Stimulated activated naive CD8-positive, alpha-beta T cell treated with anti-CD3 and anti-CD28 coated beads, Interleukin-15, Interleukin-2, amounts not matched to agents 100 ng/mL and 50 ng/mL, for 24 hours (primary cell): ENCODE results near the gene GRIP2.

ENCODE experiments used
- H3K27ac Mint-ChIP-seq: one replicate; pipeline ENCODE4 v1.8.0; 2021; ENCODE audit warnings: mild to moderate bottlenecking, mixed read lengths
- H3K27me3 Mint-ChIP-seq: one replicate; pipeline ENCODE4 v1.8.0; 2021; ENCODE audit warnings: mixed read lengths
- H3K36me3 Mint-ChIP-seq: one replicate; pipeline ENCODE4 v1.8.0; 2021; ENCODE audit warnings: low read depth, mixed read lengths
- H3K4me1 Mint-ChIP-seq: one replicate; pipeline ENCODE4 v1.8.0; 2021; ENCODE audit warnings: low read depth, mixed read lengths
- H3K4me3 Mint-ChIP-seq: one replicate; pipeline ENCODE4 v1.8.0; 2021; ENCODE audit warnings: mild to moderate bottlenecking, mixed read lengths
- H3K9me3 Mint-ChIP-seq: one replicate; pipeline ENCODE4 v1.8.0; 2021; ENCODE audit warnings: mixed read lengths

The GRIP2 gene

DNA sequence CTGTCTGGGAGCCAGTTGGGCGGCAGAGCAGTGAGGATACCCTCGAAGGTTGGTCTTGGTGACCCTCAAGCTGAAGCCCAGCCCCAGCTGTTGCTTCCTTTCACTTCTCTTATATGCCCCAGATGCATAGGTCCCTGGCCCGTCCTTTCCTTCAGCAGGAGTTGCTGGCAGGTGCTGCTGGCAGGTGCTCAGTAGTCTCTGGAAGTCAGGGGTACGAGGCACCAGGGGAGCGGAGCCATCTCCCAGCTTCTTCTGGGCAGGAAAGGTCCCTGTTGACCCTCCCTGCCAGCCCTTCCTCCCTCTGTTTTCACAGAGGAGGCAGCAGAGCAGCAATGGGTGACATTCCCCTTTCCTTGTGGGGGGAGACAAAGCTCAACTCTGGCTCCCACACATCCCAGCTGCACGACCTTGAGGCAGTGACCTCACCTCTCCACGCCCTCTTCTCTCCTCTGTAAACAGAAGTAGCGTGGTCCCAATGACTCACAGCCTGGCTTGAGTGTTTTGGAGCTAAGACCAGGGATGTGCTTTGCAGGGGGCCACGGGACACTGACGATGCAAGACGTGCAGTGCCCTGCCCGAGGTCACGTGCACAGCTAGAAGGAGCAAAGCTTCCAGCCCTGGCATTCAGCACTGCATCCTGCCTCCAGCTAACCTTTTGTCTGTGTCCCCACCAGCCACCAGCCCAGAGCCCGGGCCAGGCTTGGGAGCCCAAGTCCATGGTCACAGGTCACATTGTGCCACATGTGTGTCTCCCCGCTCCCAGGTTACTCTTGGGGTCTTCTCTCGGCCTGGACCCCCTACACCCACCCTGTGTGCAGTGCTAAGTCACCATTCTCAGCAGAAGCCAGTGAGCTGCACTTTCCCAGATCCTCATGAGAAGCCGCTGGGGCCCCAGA is 88.0 kb downstream of the GRIP2 start:
- H3K9me3 Mint-ChIP-seq, result no peaks in the 10 kb centered on the region
- no peak overlapping the region for H3K4me3 Mint-ChIP-seq
- H3K27ac Mint-ChIP-seq, result no peak overlapping the region
- peaks cover 63% of the 10 kb centered on the region for H3K36me3 Mint-ChIP-seq
- no peaks in the 10 kb centered on the region for H3K27me3 Mint-ChIP-seq
- no peaks in the 10 kb centered on the region for H3K4me1 Mint-ChIP-seq

DNA sequence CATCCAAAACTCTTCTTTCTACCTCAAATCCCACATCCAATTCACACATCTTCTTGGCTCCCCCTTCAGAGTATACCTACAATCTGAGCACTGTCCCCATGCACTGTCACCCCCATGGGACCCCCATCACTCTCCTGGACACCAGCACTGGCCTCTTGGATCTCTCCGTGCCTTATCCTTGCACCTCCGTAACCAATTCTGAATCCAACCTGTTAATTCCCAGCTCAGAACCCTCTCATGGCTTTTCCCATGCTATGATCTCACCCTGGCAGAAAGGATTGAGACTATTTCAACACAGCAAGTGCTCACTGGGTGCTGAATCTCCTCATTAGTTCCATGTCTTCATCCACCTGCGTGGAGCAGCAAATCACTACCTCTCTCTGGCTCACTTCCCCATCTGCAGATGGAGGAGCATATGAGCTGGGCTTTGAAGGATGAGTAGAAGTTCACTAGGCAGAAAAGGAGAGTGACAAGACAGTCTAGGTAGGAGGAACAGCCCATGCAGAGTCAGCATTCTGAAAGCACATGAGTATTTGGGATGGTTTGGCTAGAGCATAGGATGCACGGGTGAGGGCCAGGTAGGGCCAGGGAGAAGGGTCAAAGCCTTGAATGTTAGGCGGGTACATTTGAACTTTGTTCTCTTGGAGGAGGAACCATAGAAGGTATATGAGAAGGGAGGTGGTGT is 89.1 kb downstream of the GRIP2 start:
- no peaks in the 10 kb centered on the region for H3K27me3 Mint-ChIP-seq
- no peaks in the 10 kb centered on the region for H3K4me1 Mint-ChIP-seq
- no peak overlapping the region for H3K4me3 Mint-ChIP-seq
- no peaks in the 10 kb centered on the region for H3K9me3 Mint-ChIP-seq
- H3K27ac Mint-ChIP-seq, result peak overlapping the region; percentile 3
- peaks cover 69% of the 10 kb centered on the region for H3K36me3 Mint-ChIP-seq

DNA sequence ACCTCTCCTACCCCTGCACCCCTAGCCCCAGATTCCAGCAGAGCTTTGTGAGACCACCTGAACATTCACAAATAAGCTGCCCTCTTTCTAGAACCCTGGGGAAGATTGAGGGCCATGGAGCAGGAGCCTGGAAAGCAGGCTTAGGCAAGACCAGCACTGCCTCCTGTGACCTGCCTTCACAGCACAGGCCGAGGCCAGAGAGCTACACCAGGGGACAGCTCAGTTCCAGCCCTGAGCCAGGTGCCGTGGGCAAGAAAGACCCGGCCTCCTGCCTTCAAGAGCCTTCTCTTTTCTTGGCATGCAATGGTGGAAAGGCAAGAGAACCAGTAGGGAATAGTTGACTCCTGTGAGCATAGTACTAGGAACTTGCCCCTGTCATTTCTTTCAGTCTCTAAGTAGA is 89.6 kb downstream of the GRIP2 start:
- Mint-ChIP-seq H3K9me3 (no peaks in the 10 kb centered on the region), H3K4me1 (no peaks in the 10 kb centered on the region), H3K27ac (no peak overlapping the region), H3K4me3 (no peak overlapping the region), H3K27me3 (no peaks in the 10 kb centered on the region), H3K36me3 (peaks cover 75% of the 10 kb centered on the region)

DNA sequence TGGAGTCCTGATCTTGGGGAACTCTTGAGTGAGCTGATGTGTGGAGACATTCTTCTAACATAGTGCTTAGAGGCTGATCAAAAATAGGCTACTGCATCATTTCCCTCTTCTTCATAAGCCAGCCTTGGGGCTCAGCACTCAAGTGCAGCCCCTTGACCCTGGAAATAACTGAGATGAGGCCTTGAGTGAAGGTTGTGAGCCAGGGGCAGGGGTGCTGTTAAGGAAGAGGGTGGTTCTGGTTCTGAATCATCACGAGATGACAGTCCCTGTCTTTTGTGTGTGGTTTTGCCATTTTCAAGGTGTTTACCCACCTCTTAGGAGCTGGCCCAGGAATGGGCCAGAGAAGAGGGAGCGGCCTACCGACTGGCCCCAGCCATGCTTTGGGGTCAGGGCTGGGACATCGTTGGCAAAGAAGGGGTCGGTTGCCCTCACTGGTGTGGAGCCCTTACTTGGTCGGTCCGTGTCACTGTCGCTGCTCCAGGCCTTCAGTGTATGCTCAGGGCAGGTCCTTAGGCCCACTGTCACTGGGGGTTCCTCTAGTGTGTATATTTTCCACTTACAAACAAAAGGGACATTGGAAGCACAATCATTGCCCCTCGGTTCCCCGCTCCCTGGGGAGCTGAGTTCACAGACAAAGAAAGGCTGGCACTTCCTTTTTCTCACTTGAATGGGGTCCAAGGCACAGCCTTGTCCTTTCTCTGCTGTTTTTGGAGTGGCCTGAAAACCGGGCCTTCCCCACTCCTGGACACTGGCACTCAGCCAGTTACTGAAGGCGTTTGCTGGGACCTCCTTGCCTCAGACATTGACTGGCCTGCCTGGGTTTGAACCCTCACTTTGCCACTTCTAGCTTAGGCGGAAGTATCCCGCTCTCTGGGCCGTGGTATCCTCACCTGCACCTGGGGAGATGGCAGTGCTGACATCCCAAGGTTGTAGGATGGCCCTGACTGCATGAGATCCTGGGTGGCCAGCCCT is 91.1 kb downstream of the GRIP2 start:
- H3K4me3 Mint-ChIP-seq, result no peak overlapping the region
- no peaks in the 10 kb centered on the region for H3K9me3 Mint-ChIP-seq
- H3K36me3 Mint-ChIP-seq, result peaks cover 71% of the 10 kb centered on the region
- H3K27me3 Mint-ChIP-seq, result no peaks in the 10 kb centered on the region
- H3K27ac Mint-ChIP-seq, result no peak overlapping the region
- H3K4me1 Mint-ChIP-seq, result no peaks in the 10 kb centered on the region

DNA sequence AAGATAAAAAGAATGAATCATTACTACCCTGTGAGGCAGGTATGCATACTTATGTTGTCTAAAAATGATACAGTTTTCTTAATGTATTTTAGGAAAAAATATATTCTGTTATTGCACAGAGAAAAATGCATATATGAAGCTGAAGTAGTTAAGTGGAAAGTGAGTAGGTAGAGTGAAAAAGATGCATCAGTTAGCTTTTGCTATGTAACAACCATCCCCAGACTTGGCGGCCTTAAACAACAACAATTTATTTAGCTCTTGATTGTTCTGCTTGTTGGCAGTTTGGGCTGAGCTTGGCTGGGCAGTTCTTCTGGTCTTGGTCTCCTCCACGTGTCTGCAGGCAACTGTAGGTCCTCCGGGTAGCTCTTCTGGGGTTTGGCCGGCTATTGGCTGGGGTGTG is 92.1 kb downstream of the GRIP2 start:
- Mint-ChIP-seq H3K27ac (no peak overlapping the region), H3K4me1 (no peaks in the 10 kb centered on the region), H3K9me3 (no peaks in the 10 kb centered on the region), H3K36me3 (peaks cover 70% of the 10 kb centered on the region), H3K4me3 (no peak overlapping the region), H3K27me3 (no peaks in the 10 kb centered on the region)

DNA sequence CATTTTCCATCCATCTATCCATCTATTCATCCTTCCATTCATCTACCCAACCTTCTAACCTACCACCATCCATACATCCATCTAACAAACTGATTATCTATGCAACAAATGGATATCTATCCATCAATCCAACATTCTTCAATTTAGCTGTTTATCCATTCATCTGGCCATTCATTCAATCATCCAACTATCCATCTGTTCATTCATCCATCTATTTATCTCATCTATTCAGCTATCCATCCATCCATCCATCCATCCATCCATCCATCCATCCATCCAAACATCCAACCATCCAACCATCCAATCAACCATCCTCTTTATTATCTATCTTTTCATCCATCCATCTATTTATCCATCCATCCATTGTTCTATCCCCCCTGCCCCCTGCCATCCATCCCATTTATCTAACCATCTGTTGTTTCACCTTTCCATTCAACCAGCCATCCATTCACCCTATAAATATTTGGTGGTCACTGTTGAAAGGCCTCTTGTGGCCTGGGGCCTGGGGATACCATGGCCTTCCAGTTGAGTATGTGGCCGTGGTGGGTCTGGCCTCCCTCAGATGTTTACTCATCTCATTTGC is 93.1 kb downstream of the GRIP2 start:
- H3K36me3 Mint-ChIP-seq, result peaks cover 70% of the 10 kb centered on the region
- no peaks in the 10 kb centered on the region for H3K9me3 Mint-ChIP-seq
- no peak overlapping the region for H3K27ac Mint-ChIP-seq
- H3K27me3 Mint-ChIP-seq, result no peaks in the 10 kb centered on the region
- H3K4me3 Mint-ChIP-seq, result no peak overlapping the region
- no peaks in the 10 kb centered on the region for H3K4me1 Mint-ChIP-seq

DNA sequence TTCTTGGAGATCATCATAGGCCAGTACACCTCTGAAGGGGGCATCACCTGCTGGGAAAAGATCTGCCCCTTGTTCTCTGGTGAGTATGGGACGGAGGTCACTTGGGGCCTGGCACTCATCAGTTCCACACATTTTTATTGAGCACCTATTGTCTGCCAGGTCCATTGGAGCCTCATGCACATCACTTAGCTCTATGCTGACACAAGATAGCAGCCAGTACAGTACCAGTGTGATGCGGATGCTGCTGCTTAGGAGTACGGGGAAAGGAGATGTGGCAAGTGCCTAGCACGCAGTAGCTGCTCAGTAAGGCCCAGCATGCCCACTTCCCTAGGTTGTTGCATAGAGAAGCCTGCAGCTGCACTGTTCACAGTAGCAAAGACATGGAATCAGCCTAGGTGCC is 94.4 kb downstream of the GRIP2 start:
- peaks cover 60% of the 10 kb centered on the region for H3K36me3 Mint-ChIP-seq
- no peak overlapping the region for H3K27ac Mint-ChIP-seq
- no peak overlapping the region for H3K4me3 Mint-ChIP-seq
- H3K27me3 Mint-ChIP-seq, result no peaks in the 10 kb centered on the region
- H3K9me3 Mint-ChIP-seq, result no peaks in the 10 kb centered on the region
- no peaks in the 10 kb centered on the region for H3K4me1 Mint-ChIP-seq

DNA sequence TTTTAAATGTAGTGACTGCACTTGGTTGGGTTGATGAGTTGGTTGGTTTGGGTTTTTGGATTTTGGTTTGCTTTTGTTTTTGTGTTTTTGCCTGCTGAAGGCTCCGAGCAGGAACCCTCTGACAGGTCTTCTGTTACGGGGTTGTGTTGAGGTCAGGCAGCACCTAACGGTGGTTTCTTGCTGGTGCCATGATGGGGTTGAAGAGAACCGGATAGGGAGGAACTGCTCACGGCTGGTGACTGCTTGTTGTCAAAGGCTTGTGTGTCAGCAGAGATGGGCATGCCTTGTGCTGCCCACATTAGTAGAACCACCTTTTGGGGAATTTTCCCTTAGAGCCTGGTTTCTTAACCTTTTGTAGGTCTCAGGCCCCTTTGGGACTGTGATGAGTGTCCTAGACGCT is 95.8 kb downstream of the GRIP2 start:
- Mint-ChIP-seq H3K9me3 (no peaks in the 10 kb centered on the region), H3K27ac (no peak overlapping the region), H3K27me3 (no peaks in the 10 kb centered on the region), H3K4me3 (no peak overlapping the region), H3K36me3 (peaks cover 53% of the 10 kb centered on the region), H3K4me1 (peaks cover 11% of the 10 kb centered on the region)

DNA sequence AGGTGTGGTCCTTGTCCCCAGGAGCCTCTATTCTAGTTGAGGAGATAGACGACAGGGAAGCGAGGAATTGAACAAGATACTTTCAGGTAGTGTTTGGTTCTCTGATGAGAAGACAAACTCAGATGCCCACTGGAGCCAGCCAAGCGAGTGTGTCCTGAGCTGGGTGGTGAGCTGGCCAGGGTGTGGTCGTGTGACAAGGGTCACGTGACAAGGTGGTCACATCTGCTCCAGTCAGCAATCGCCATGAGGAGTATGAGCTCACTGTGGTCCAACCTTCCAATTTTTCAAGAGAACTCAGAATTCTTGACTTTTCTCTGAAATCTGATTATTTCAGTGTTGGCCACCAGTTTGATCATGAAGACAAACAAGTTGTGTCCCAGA is 98.2 kb downstream of the GRIP2 start:
- H3K27ac Mint-ChIP-seq, result peak overlapping the region; percentile 21

DNA sequence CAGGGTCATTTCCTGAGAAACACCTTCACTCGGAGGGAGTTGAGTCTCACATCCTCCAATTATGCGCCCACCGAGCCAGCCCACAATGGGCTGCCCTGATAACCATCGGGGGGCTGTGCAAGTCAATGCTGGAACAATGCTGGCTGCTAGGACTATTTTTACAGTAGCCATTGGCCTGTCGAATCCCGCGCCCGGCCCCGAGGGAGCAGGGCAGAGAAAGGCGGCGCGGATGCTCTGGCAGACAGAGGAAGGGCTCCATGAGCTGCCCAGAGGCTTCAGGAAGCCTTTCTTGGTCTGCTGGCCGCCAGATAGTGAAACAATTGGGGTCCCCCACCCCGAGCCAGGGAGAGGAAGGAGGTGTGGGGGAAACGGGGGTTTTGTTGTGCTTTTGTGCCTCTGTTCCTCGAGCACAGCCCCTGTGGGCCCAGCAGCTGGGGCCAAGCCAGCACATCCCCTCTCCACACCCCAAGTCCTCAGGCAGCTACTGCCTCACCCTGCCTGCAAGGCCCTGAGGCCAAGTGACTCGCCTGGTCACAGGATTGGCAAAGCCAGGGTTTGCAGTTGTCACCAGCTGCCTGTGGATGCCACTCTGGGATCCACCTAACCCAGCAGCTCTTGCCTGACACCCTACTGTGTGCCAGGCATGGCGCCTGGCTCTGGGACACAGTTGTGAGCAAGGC is 98.8 kb downstream of the GRIP2 start:
- Mint-ChIP-seq H3K4me3 (no peak overlapping the region), H3K27ac (no peak overlapping the region), H3K9me3 (no peaks in the 10 kb centered on the region), H3K4me1 (peaks cover 20% of the 10 kb centered on the region), H3K36me3 (peaks cover 25% of the 10 kb centered on the region), H3K27me3 (no peaks in the 10 kb centered on the region)

More for the DNA sequence above, 98.2 kb downstream of the GRIP2 start:
- Mint-ChIP-seq H3K27me3 (no peaks in the 10 kb centered on the region), H3K4me3 (no peak overlapping the region), H3K36me3 (peaks cover 29% of the 10 kb centered on the region), H3K4me1 (peaks cover 16% of the 10 kb centered on the region), H3K9me3 (no peaks in the 10 kb centered on the region)

DNA sequence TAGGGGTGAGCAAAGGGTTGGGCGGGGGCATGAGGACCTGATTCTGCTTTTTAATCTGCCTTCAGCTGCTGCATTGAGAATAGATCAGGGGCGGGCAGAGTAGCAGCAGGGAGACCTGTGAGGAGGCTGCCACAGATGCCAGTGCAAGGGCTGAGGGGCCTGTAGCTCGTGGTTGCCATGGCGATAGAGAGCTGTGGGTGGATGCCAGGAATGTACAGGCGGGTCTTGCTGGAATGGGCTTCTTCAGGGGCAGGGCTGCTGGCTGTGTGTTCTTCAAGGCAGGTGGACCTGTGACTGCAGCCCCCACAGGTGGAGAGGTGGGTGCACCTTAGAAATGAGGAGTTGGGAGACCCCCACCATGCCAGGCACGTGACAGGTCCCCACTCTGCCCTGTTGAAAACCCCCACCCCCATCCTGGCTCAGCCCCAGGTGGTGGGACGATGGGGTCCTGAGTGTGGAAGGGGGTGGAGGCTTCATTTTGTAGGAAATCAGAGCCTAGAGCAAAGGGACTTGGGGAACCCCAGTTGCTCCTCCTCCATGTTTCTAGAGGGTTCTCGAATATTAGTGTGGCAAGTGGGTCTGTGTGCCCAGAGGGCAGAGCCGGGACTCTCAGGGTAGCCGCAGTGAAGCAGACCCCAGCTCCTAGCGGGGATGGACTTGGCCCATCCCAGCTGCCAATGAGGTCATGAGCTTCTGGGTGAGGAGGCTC is 99.5 kb downstream of the GRIP2 start:
- Mint-ChIP-seq H3K27me3 (no peaks in the 10 kb centered on the region), H3K36me3 (peaks cover 19% of the 10 kb centered on the region), H3K4me1 (peaks cover 21% of the 10 kb centered on the region), H3K27ac (no peak overlapping the region), H3K9me3 (no peaks in the 10 kb centered on the region), H3K4me3 (no peak overlapping the region)

DNA sequence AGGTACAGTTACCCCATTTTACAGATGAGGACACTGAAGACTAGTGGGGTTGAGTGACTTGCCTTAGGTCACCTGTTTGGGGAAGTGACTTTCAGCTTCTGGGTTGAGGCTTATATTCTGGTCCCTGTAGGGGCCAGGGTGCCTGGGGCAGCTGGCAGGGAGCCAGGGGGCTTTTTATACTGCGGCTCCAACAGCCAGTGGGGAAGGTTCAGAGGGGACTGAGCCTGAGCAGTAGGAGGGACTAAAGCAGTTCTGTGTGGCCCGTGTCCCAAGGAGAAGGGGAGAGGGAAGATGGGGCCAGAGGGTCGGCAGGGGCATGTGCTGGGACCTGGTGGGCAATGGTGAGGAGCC is 100.0 kb downstream of the GRIP2 start:
- Mint-ChIP-seq H3K4me1 (peaks cover 27% of the 10 kb centered on the region), H3K36me3 (peaks cover 15% of the 10 kb centered on the region), H3K27ac (no peak overlapping the region), H3K9me3 (no peaks in the 10 kb centered on the region), H3K27me3 (no peaks in the 10 kb centered on the region), H3K4me3 (no peak overlapping the region)

DNA sequence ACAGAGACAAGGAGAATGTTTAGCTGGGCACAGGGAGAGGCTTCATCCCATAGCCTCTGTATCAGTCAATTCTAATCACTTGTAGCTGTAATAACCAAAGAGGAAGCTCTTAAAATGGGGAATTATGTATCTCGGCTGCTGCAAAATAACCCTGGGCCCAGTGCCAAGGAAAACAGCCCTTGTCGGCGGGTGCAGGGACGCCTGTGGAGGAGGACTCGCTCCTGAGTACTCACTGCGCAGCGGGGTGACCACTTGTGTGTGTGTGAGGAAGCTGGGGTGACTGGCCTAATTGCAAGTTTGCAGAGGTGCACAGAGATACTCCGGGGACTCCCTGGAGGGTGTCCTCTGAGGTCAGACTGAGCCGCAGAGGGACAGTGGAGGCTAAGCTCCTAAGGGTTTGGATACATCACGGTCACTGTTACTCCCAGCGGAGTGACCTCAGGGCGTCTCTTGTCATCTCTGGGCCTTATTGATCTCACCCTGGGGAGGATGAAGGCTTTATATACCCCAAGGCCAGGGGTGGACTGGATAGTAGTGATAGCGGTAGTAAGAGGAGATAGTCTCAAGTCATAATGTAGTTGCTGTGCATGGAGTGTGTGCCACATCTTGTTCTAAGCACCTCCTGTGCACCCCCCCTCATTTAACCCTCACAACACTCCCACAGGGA is 100.5 kb downstream of the GRIP2 start:
- peak overlapping the region; percentile 51 for H3K27ac Mint-ChIP-seq
- H3K4me3 Mint-ChIP-seq, result no peak overlapping the region
- peaks cover 32% of the 10 kb centered on the region for H3K4me1 Mint-ChIP-seq
- peaks cover 18% of the 10 kb centered on the region for H3K36me3 Mint-ChIP-seq
- no peaks in the 10 kb centered on the region for H3K27me3 Mint-ChIP-seq
- no peaks in the 10 kb centered on the region for H3K9me3 Mint-ChIP-seq
